ENCODE results near the gene ADRA2C.

DNA sequence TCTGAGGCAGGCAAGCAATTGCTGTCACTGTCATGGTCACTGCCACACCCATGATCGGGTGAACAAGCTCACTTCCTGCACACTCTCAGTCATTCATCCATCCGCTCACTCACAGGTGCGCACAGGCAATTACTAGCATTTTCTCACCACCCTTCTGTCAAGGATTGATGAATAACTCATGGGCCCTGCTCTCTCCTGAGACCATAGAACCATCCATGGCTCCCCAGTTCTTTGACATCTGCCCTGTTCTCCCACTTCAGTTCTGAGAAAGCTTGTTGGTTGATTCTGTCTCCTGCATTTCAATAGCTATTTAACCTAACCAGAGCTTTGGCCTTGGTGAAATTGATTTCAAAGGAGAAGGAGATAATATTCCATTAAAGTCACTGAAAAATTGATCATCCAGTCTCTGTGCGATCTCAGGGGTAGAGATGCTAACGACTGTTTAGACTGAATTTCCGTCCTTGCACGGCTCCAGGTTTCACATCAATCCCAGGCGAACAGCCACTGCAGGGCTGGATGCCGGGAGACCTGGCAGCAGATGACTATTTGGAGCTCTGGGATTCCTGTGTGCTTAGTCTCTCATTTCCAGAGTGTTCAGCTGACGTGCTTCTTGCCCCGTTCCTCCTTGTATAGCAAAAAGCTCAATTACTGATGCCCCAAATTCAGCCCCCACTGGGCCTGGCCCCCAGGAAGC is 36.9 kb upstream of the ADRA2C start:
- TF ChIP-seq SUZ12 (IDR thresholded peaks at IDR 0.05; ENCODE audit: extremely low read depth, insufficient read depth, insufficient read length), result no peak
- TF ChIP-seq YY1 (IDR thresholded peaks at IDR 0.05; ENCODE audit: insufficient read depth, insufficient read length), result no peak
